PC-3 (cell line): ENCODE measurements around the gene LUZP4.

ENCODE experiments used
- EZH2 ChIP-seq: fragments of 300-600 bp; sonication (generic); IDR thresholded peaks from one replicate; pipeline ENCODE4 v1.6.1; 2017; ENCODE audit warnings: antibody characterized with exemption, mild to moderate bottlenecking, low read length; ENCODE audit not compliant: unreplicated experiment
- EZH2phosphoT487 ChIP-seq: fragments of 300-600 bp; sonication (generic); IDR thresholded peaks from 2 replicates; pipeline ENCODE4 v1.6.1; 2018; ENCODE audit warnings: mild to moderate bottlenecking, antibody characterized with exemption, low read length, borderline replicate concordance
- TF ChIP-seq, protein P1 (sequence below): fragments of 300-600 bp; sonication (generic); conservative IDR thresholded peaks from 2 replicates; pipeline ENCODE4 v1.5.1; 2017; ENCODE audit warnings: antibody characterized with exemption, low read depth, mild to moderate bottlenecking, low read length

DNA sequence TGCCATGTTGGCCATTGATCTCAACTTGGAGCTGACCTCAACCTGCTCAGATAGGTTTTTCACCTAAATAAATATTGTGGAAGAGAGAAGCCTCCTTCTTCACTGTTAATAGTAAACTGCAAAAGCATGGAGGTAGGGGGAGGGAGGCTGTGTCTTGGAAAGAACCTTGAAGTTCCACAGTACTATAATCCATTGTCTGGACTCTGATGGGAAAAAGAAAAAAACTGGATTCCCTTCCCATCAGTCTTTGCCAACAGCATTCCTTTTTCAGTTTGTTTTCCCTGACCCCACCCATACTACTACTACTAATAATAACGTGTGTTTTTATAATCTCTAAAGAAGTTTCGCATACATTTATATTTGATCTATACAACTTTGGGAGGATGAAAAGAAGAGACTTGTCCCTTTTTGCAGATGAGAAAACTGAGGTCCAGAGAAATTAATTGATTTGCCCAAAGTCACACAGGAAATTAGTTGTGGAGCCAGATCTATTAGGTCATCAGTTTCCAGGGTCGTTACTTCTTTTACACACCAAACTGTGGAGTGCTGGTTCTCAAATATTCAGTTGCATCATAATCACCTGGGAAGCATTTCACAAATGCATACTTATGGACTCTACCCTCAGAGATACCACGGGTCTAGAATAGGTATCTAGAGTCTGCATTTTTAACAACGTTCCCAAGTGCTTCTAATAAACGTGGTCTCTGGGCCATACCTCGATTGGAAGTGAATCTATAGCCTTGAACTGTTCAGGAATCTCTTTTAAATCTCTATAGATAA, 59.1 kb downstream of the LUZP4 start:
- TF ChIP-seq EZH2phosphoT487, result no peak
- TF ChIP-seq, protein P1, sequence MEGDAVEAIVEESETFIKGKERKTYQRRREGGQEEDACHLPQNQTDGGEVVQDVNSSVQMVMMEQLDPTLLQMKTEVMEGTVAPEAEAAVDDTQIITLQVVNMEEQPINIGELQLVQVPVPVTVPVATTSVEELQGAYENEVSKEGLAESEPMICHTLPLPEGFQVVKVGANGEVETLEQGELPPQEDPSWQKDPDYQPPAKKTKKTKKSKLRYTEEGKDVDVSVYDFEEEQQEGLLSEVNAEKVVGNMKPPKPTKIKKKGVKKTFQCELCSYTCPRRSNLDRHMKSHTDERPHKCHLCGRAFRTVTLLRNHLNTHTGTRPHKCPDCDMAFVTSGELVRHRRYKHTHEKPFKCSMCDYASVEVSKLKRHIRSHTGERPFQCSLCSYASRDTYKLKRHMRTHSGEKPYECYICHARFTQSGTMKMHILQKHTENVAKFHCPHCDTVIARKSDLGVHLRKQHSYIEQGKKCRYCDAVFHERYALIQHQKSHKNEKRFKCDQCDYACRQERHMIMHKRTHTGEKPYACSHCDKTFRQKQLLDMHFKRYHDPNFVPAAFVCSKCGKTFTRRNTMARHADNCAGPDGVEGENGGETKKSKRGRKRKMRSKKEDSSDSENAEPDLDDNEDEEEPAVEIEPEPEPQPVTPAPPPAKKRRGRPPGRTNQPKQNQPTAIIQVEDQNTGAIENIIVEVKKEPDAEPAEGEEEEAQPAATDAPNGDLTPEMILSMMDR, result no peak
- no peak for TF ChIP-seq EZH2
